Hematopoietic multipotent progenitor cell treated with erythropoietin and hydrocortisone succinate and interleukin-3 and kit ligand, for 4 days (in vitro differentiated cells): ENCODE data around the gene PLP1.

Experiments used
- DNase-seq: peaks from one replicate; pipeline ENCODE4 v3.0.0-alpha.2; 2015

Gene PLP1

DNA sequence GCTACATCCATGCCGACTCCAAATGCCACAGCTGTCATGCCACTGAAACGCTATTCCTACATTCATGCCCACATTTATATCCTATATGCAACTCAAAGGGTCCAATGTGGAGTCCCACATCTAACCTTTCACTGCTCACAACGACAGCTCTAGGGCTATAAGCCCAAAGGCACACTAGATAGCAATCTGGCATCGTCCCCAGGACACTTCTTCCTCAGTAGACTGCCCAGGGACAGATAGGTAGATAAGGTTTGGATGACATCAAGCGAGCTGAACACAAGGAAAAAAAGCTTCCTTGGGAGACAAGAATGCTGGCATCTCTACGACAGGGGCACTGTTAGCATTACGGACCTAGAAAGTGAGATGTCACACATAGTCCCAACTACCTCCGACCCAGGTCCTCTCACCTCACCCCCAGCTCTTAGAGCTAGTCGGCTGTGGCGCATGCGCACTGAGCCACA lies 54.7 kb downstream of the PLP1 start:
- peak; percentile 77 for DNase-seq

- DNase-seq = peak; percentile 51
Measured at GRCh38 chrX:103831803-103832544, 55.3 kb downstream of the PLP1 start, which contains the start of gene RAB9B. TSS of gene RAB9B (minus strand) at chrX:103832257. CDS start at chrX:103825784, 6,473 bp downstream.

DNA sequence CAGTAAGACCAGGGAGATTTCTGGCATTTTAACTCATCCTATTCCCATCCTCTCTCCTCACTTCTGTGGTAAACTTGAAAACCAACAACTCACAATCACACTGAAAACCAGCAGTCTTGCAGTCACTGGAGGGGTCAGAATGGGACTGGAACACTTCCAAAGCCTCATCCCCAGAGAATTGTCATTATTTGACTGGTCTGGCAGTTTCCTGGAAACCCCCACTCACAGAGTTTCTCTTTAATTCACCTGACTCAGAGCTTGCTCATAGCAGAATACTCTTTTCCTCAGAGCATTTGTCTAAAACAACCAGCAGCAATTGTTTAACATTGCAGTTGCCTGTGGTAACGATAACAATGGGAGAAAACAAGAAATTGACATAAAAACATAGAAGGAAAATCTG lies 62.8 kb downstream of the PLP1 start:
- no peak for DNase-seq
